H1 (cell line): ENCODE data around the gene KCNJ4. TPM values are rescaled to one million over a fixed set of nuclear protein-coding genes. Genes with fewer than 3 reads are reported as not detected.

Experiments used
- CTCF ChIA-PET: fragments of 300-600 bp; sonication (Branson Sonifier 250); formaldehyde crosslinking; loops from one replicate; lab custom pipeline; 2021; ENCODE audit not compliant: partially characterized antibody; lab: Charles Lee
- POLR2A ChIA-PET: fragments of 300-600 bp; sonication (Branson Sonifier 250); formaldehyde crosslinking; loops from one replicate; lab custom pipeline; 2021; ENCODE audit warnings: inconsistent platforms; ENCODE audit not compliant: partially characterized antibody; lab: Charles Lee
- DNase-seq, 2 experiments: peaks; one replicate each; pipeline versions ENCODE4 v3.0.0 to v3.0.0-alpha.2; 2010 to 2022; ENCODE audit warnings: low spot score in 2 of 2, low read depth in 1 of 2, mixed read lengths in 1 of 2
- FAIRE-seq: peaks from 2 replicates; lab custom pipeline; 2011; peaks lifted over from hg19 to GRCh38; lab: Jason Lieb, UNC
- H2AFZ ChIP-seq: 2 replicates; pipeline ENCODE4 v1.8.1; 2012; ENCODE audit warnings: low read length, inconsistent platforms
- H2AK5ac ChIP-seq: 2 replicates; pipeline ENCODE4 v1.6.1; 2013; ENCODE audit warnings: low read depth, low read length
- H2BK120ac ChIP-seq: replicated peaks from 2 replicates; pipeline ENCODE3; 2013; ENCODE audit warnings: low read depth, low read length, inconsistent platforms
- H2BK12ac ChIP-seq: 2 replicates; pipeline ENCODE4 v1.6.1; 2013; ENCODE audit warnings: low read depth, low read length
- H2BK15ac ChIP-seq: 2 replicates; pipeline ENCODE4 v1.6.1; 2013; ENCODE audit warnings: low read length
- H2BK20ac ChIP-seq: 2 replicates; pipeline ENCODE4 v1.6.1; 2013; ENCODE audit warnings: low read length
- H2BK5ac ChIP-seq: 2 replicates; pipeline ENCODE4 v1.6.1; 2013; ENCODE audit warnings: low read depth, low read length
- H3K14ac ChIP-seq: 2 replicates; pipeline ENCODE4 v1.6.1; 2013; ENCODE audit warnings: inconsistent platforms; ENCODE audit not compliant: insufficient read length
- H3K18ac ChIP-seq: 2 replicates; pipeline ENCODE4 v1.6.1; 2013; ENCODE audit warnings: low read length; ENCODE audit errors: extremely low read depth
- H3K23ac ChIP-seq: 2 replicates; pipeline ENCODE4 v1.6.1; 2013; ENCODE audit warnings: inconsistent platforms; ENCODE audit not compliant: insufficient read length
- H3K23me2 ChIP-seq: 2 replicates; pipeline ENCODE4 v1.6.1; 2013; ENCODE audit warnings: low read depth, low read length
- H3K27ac ChIP-seq: 2 replicates; pipeline ENCODE4 v1.6.1; 2011; ENCODE audit warnings: low read depth, low read length, inconsistent platforms
- H3K27me3 ChIP-seq, 4 experiments: replicated peaks in 1 of 4; 1 replicate in 1 of 4; 2 replicates in 3 of 4; pipeline versions ENCODE4 v1.6.1 to v1.8.1; 2011 to 2013; ENCODE audit warnings: low read length in 3 of 4, mild to moderate bottlenecking in 3 of 4, inconsistent platforms in 2 of 4, mixed read lengths in 2 of 4, moderate library complexity in 1 of 4; ENCODE audit not compliant: control insufficient read depth in 3 of 4, insufficient read depth in 3 of 4; ENCODE audit errors: extremely low read depth in 1 of 4
- H3K36me3 ChIP-seq, 4 experiments: 2 replicates each; pipeline versions ENCODE4 v1.6.1 to v1.8.1; 2011 to 2013; ENCODE audit warnings: mild to moderate bottlenecking in 4 of 4, low read length in 3 of 4, moderate library complexity in 2 of 4, control low read depth in 1 of 4, inconsistent platforms in 1 of 4; ENCODE audit not compliant: insufficient read depth in 4 of 4, control insufficient read depth in 2 of 4
- H3K4ac ChIP-seq: replicated peaks from 2 replicates; pipeline ENCODE3; 2013; ENCODE audit warnings: low read length, low read depth, mixed read lengths, inconsistent platforms; ENCODE audit not compliant: insufficient read length
- H3K4me1 ChIP-seq, 4 experiments: replicated peaks in 1 of 4; 1 replicate in 1 of 4; 2 replicates in 3 of 4; pipeline versions ENCODE4 v1.6.1 to v1.8.1; 2011 to 2013; ENCODE audit warnings: low read length in 3 of 4, inconsistent platforms in 2 of 4, mixed read lengths in 1 of 4; ENCODE audit not compliant: insufficient read depth in 4 of 4, control insufficient read depth in 3 of 4
- H3K4me2 ChIP-seq, 2 experiments: 2 replicates each; pipeline versions ENCODE4 v1.6.1 to v1.8.1; 2011 to 2013; ENCODE audit warnings: low read depth in 2 of 2, low read length in 2 of 2, control low read depth in 1 of 2, inconsistent platforms in 1 of 2, mild to moderate bottlenecking in 1 of 2; ENCODE audit not compliant: insufficient read depth in 1 of 2
- H3K4me3 ChIP-seq, 4 experiments: fragments of 200-600, 300-600 bp in 1 of 4; sonication (generic), shearing (Covaris generic), sonication (Bioruptor Twin) in 1 of 4; 2 replicates each; pipeline versions ENCODE4 v1.5.1 to v1.8.1; 2011 to 2016; ENCODE audit warnings: low read length in 4 of 4, low read depth in 3 of 4, control low read depth in 2 of 4, inconsistent platforms in 2 of 4, mild to moderate bottlenecking in 2 of 4, mixed read lengths in 1 of 4, moderate library complexity in 1 of 4; ENCODE audit not compliant: insufficient read depth in 2 of 4; ENCODE audit errors: extremely low read depth in 1 of 4
- H3K56ac ChIP-seq: replicated peaks from 2 replicates; pipeline ENCODE3; 2013; ENCODE audit warnings: low read depth, mild to moderate bottlenecking, mixed read lengths, low read length, inconsistent platforms; ENCODE audit not compliant: insufficient read length
- H3K79me1 ChIP-seq: 2 replicates; pipeline ENCODE4 v1.6.1; 2013; ENCODE audit warnings: low read depth, low read length, control low read depth
- H3K79me2 ChIP-seq, 2 experiments: 2 replicates each; pipeline versions ENCODE4 v1.6.1 to v1.8.1; 2012 to 2013; ENCODE audit warnings: low read length in 2 of 2, mild to moderate bottlenecking in 2 of 2, inconsistent platforms in 1 of 2; ENCODE audit not compliant: insufficient read depth in 2 of 2, control insufficient read depth in 1 of 2
- H3K9ac ChIP-seq, 4 experiments: replicated peaks in 1 of 4; 1 replicate in 1 of 4; 2 replicates in 3 of 4; pipeline versions ENCODE4 v1.6.1 to v1.8.1; 2011 to 2013; ENCODE audit warnings: low read depth in 3 of 4, low read length in 3 of 4, control low read depth in 2 of 4, mild to moderate bottlenecking in 2 of 4, moderate library complexity in 2 of 4, inconsistent platforms in 1 of 4; ENCODE audit errors: extremely low read depth in 1 of 4
- H3K9me3 ChIP-seq, 2 experiments: 2 replicates each; pipeline versions ENCODE4 v1.6.1 to v1.8.1; 2012 to 2013; ENCODE audit warnings: mild to moderate bottlenecking in 2 of 2, moderate library complexity in 2 of 2, control low read depth in 1 of 2, inconsistent platforms in 1 of 2, low read depth in 1 of 2, low read length in 1 of 2, mixed read lengths in 1 of 2; ENCODE audit not compliant: insufficient read depth in 2 of 2
- H4K20me1 ChIP-seq, 2 experiments: replicated peaks in 1 of 2; 2 replicates each; pipeline versions ENCODE3 to v1.8.1; 2011 to 2013; ENCODE audit warnings: inconsistent platforms in 2 of 2, low read length in 2 of 2, mild to moderate bottlenecking in 1 of 2; ENCODE audit not compliant: insufficient read depth in 2 of 2, control insufficient read depth in 1 of 2
- H4K5ac ChIP-seq: 2 replicates; pipeline ENCODE4 v1.6.1; 2013; ENCODE audit warnings: low read length, low read depth, mixed read lengths, inconsistent platforms; ENCODE audit not compliant: insufficient read length
- H4K8ac ChIP-seq: 2 replicates; pipeline ENCODE4 v1.8.0; 2013; ENCODE audit warnings: mild to moderate bottlenecking, moderate library complexity, low read length, inconsistent platforms; ENCODE audit not compliant: insufficient read depth; ENCODE audit errors: extremely low read depth
- H4K91ac ChIP-seq: replicated peaks from 2 replicates; pipeline ENCODE3; 2013; ENCODE audit warnings: low read length, mixed read lengths, inconsistent platforms; ENCODE audit not compliant: insufficient read length
- BRCA1 ChIP-seq: IDR thresholded peaks from 2 replicates; pipeline ENCODE4 v1.6.1; 2012; ENCODE audit warnings: low read depth, low read length, improper control_type of control experiment
- CBX5 ChIP-seq: fragments of 300-800, 300-1000 bp; sonication (generic); IDR thresholded peaks from 2 replicates; pipeline ENCODE4 v1.7.1; 2016; ENCODE audit warnings: antibody characterized with exemption, low read length, low read depth
- JUN ChIP-seq: IDR thresholded peaks from 2 replicates; pipeline ENCODE4 v1.6.1; 2011; ENCODE audit warnings: low read depth, mild to moderate bottlenecking, improper control_type of control experiment, low read length
- KDM4A ChIP-seq: IDR thresholded peaks from one replicate; pipeline ENCODE4 v1.7.1; 2012; ENCODE audit warnings: low read depth, mild to moderate bottlenecking, moderate library complexity, low read length, inconsistent platforms; ENCODE audit not compliant: severe bottlenecking
- RAD21 ChIP-seq, 2 experiments: IDR thresholded peaks in 1 of 2; conservative IDR thresholded peaks in 1 of 2; 2 replicates each; pipeline ENCODE4 v1.6.1; 2011; ENCODE audit warnings: low read depth in 2 of 2, low read length in 2 of 2, improper control_type of control experiment in 1 of 2, inconsistent platforms in 1 of 2, mild to moderate bottlenecking in 1 of 2, moderate library complexity in 1 of 2
- WGBS, 2 experiments: shearing (Covaris generic) in 1 of 2; methylation state at CpG; one replicate each; pipeline versions ENCODE4 v1.1.6 to v1.1.7; 2013 to 2015; ENCODE audit warnings: low lambda C conversion rate in 2 of 2, mixed read lengths in 2 of 2, inconsistent platforms in 1 of 2, low coverage in 1 of 2, missing lambda C conversion rate in 1 of 2; ENCODE audit not compliant: insufficient replicate concordance in 2 of 2, insufficient coverage in 1 of 2, insufficient read length in 1 of 2; ENCODE audit errors: extremely low coverage in 1 of 2, missing lambda C conversion rate in 1 of 2; 5-methylcytosine and 5-hydroxymethylcytosine counted together
- polyA plus RNA-seq, 7 experiments: library from polyadenylated mRNA; depleted of rRNA in 3 of 7; stranded (reverse) in 5 of 7; unstranded in 2 of 7; fragments of >200 nt in 5 of 7; fragments of 200-250 nt in 2 of 7; gene quantifications; 1 replicate in 5 of 7; 2 replicates in 1 of 7; 4 replicates in 1 of 7; pipeline versions ENCODE4 v1.2.1 to v1.2.3, GENCODE V29; 2011 to 2013; ENCODE audit warnings: missing spikeins in 2 of 7, mixed read lengths in 2 of 7
- total RNA-seq: library from RNA; stranded (reverse); fragmentation: NEBNext Ultra II Directional; extraction: Animal tissue kit (Norgen Biotek cat#: 25700); gene quantifications from 2 replicates; pipeline ENCODE4 v1.2.1, GENCODE V29; 2021
- TF ChIP-seq, protein P1 (sequence below): IDR thresholded peaks from 2 replicates; pipeline ENCODE4 v1.6.1; 2012; ENCODE audit warnings: inconsistent platforms

KCNJ4 gene
- total and polyA plus RNA-seq, 2 of the 8 experiments (the other 6 are each of a cell fraction or from before 2014, with no cell fraction given): 1.4 to 2.2 TPM

DNA sequence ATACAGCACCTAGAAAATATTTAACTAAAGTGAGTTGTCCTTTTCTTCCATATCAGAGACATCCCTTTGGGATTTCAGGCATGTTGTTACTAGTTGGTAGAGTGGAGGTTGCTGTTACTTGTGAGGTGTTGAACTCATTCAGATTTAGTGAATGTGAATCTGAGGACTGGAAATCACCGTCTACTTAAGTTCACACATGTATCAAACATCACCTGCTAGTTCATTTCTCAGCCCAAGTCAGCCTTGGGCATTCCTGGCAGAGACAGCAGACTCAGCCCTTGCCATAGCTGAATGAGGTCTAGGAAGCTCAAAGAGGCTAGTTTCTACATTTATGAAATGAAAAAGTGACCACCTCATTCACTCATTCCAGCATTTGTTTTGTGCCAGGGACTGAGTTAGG lies 22.6 kb upstream of the KCNJ4 start:
- Histone ChIP-seq H2AFZ (no peak overlapping the region), H3K79me1 (no peaks in the 10 kb centered on the region), H3K9ac (no peak overlapping the region), H4K5ac (no peak overlapping the region), H2BK120ac (no peak overlapping the region), H4K8ac (no peak overlapping the region), H2AK5ac (no peak overlapping the region), H3K4me3 (no peak overlapping the region), H3K14ac (no peak overlapping the region), H3K4ac (no peak overlapping the region), H3K4me2 (no peak overlapping the region), H3K9me3 (no peaks in the 10 kb centered on the region), H3K27ac (no peak overlapping the region), H4K20me1 (peaks cover 0 to 1% of the 10 kb centered on the region in 2 experiments), H2BK5ac (no peak overlapping the region), H2BK20ac (no peak overlapping the region), H2BK12ac (no peak overlapping the region), H3K4me1 (peaks cover 0 to 3% (median 0%) of the 10 kb centered on the region in 4 experiments; a peak in 1 of 7 replicates), H4K91ac (no peak overlapping the region), H2BK15ac (no peak overlapping the region), H3K23ac (no peak overlapping the region), H3K27me3 (no peaks in the 10 kb centered on the region), H3K18ac (no peak overlapping the region), H3K23me2 (no peaks in the 10 kb centered on the region), H3K36me3 (peaks cover 6 to 20% (median 16%) of the 10 kb centered on the region in 4 experiments; a peak in 6 of 8 replicates), H3K79me2 (no peaks in the 10 kb centered on the region), H3K56ac (no peak overlapping the region)
- 89% methylated on average over 1 of the region's 1 CpG; no CpG with 5 or more reads in 1 of the 2 experiments for WGBS, 2 experiments
- CTCF ChIA-PET: interaction anchor here (1.0 to 3.0 kb wide), 2 partner anchors 9 to 14 kb away, joined by 3 to 11 read pairs; partner anchors contain the start of gene KDELR3
- DNase-seq: no peak
- POLR2A ChIA-PET: interaction anchor here (0.6 to 40.8 kb wide), 4 partner anchors 2 to 37 kb away, joined by 3 to 1102 read pairs (median 554); partner anchors contain the start of gene KDELR3
- FAIRE-seq: no peak
- no peak for TF ChIP-seq KDM4A
- TF ChIP-seq JUN: no peak
- no peak for TF ChIP-seq RAD21 (IDR thresholded peaks at IDR 0.05 in 1 of 2, conservative IDR thresholded peaks at IDR 0.05 in 1 of 2; ENCODE audit: low read depth in 2 of 2, low read length in 2 of 2)
- TF ChIP-seq BRCA1: no peak
- TF ChIP-seq CBX5: no peak
- TF ChIP-seq, protein P1, sequence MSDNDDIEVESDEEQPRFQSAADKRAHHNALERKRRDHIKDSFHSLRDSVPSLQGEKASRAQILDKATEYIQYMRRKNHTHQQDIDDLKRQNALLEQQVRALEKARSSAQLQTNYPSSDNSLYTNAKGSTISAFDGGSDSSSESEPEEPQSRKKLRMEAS: no peak
